HG03095 (cell line): Measurements from ENCODE around the gene SLC6A1.

Experiments used
- ATAC-seq: cut with Tn5 transposase; IDR thresholded peaks from one replicate; pipeline ENCODE4 v1.9.1; 2021; ENCODE audit warnings: moderate library complexity; ENCODE audit not compliant: unreplicated experiment

SLC6A1 gene

GRCh38 chr3:10970306-10970960 is 22.1 kb upstream of the SLC6A1 start:
- ATAC-seq, result no peak

- no peak for ATAC-seq
Observed at GRCh38 chr3:10972072-10972782, 20.3 kb upstream of the SLC6A1 start.

DNA sequence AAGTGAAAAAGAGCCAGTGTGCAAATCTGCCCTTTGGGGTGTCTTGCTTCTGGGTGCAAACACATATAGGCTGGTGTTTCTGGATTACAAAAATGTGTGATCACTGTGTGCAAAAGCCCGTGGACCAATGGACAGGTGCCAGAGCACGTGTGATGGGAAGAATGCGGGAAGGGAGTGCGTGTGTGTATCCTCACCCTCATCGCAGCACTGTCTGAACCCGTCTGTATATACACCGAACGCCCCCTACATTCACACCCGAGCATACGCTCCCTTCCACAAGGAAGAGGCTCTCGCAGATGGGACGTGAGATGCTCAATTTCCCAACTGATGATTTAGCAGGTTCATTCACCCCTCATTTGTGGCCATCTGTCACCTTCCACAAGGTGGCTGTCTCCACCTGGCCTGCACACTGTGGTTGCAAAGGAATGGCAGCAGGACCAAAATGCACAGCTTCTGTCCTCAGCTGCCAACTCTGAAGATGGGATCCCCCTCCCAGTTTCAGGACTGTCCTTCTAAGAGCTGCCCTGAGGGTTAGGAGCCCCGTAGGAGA is 19.4 kb upstream of the SLC6A1 start:
- no peak for ATAC-seq

GRCh38 chr3:10974131-10974530 is 18.4 kb upstream of the SLC6A1 start:
- ATAC-seq, result no peak

DNA sequence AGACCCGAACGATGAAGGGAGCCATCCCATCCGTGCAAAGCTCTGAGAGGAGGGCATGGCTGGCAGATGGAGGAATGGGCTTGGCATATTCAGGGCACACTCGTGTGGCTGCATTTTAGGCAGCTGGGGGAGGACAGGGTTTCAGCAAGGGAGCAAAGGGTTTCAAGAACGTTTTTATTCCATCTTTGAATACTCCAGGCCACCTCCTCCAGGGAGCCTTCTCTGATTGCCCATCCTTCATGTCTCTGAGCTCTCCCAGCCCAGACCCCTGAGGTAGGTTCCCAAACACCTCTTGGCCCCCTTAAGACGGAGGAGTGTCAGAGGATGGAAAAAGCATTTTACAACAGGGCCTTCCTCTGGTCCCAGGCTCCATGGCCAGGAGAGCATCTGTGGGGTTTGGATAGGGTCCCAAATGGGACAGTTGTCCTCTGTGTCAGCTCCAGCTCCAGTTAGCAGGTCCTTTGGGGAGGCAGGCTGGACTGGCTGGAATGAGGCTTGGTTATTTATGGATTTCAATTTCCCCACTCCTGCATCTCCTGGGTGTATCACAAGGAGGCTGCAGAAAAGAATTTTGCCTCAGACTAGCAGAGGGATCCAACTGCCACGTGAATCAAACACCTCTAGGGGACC is 17.7 kb upstream of the SLC6A1 start:
- no peak for ATAC-seq

DNA sequence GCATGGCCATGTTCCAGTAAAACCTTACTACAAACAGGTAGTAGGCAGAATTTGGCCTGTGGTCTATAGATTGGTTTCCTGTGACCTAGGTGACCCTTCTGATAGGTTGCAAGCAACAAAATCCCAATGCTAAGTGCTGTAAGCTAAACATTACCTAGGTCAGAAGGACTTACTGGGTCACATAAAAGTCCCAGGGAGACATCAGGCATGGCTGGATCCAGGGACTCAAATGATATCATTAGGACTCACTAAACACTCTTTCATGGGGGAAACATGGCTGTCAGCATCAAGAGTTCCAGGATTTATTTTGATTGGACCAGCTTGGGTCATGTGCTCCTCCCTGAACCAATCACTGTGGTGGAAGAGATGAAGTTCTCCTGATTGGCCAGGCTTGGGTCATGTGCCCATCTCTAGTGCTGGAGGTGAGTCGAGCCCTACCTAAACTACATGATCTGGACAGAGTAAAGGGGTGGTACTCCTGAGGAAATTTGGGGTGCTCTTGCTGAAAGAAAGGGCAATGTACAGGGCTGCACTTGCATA is 16.8 kb upstream of the SLC6A1 start:
- ATAC-seq, result no peak

DNA sequence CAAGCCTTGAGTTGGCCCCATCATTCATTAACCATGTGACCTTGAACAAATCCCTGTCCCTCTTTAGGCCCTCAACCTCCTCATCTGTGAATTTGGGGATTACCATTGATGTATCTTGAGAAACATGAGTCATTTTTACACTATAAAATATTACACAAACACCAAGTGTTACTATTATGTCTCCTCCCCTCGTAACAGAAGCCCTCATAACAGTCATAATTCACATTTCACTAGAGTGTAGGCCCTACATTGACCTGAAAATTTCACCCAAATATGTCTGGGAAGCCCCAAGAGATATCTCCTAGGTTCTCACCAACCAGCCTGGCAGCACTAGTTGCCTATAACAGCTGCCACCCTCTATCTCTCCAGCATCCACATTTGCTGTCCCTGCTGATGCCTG is 15.8 kb upstream of the SLC6A1 start:
- no peak for ATAC-seq

GRCh38 chr3:10977892-10978510 is 14.5 kb upstream of the SLC6A1 start:
- ATAC-seq, result no peak

GRCh38 chr3:10978956-10979355 is 13.6 kb upstream of the SLC6A1 start:
- no peak for ATAC-seq

GRCh38 chr3:10980312-10980711 is 12.2 kb upstream of the SLC6A1 start:
- no peak for ATAC-seq

DNA sequence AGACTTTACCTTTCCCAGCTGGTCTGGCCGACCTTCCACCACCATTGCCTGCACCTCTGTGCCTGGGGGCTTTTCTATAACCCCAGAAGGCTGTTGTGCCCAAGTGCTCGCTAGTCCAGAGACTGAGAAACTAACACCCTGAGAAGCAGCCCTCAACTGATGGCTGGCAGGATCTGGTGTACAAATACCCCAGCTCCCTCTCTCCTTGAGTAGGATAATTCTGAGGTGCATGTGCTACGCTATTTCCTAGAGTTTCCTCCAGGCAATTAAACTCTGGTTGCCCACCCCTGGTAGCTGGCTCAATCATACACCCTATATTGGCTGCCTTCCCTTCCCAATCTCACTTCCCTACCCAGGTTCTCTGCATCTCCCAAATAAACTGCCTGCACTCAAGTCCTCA is 11.5 kb upstream of the SLC6A1 start:
- no peak for ATAC-seq

GRCh38 chr3:10981961-10982360 is 10.6 kb upstream of the SLC6A1 start:
- no peak for ATAC-seq

- no peak for ATAC-seq
Observed at GRCh38 chr3:10982782-10983181, 9.8 kb upstream of the SLC6A1 start.

DNA sequence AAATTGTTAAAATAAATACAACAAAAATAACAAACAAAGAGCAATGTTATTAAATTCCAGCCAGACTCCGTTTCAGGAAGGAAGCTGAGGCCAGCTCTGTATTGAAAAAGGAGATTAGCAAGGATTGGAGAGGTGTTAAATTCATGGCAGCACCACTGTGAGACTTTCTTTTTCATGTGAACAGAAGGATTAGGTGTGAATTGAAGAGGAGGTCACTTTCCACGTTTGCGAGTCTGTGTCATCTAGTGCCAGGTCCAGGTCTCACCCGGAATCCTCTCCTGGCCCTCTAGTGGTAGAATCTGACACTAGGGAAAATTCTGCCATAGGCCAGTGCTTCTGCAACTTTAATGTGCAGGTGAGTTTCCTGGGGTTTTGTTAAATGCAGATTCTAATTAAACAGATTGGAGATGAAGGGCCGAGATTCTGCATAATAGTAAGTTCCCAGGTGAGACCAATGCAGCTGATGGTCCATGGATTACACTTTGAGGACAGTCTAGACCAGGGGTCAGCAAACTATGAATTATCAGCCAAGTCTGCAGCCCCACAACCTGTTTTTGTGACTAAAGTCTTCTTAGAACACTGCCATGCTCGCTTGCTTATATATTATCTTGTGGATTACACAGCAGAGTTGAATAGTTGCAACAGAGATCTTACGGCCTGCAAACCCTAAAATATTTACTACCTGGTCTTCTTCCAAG is 9.2 kb upstream of the SLC6A1 start:
- ATAC-seq, result no peak

- no peak for ATAC-seq
Observed at GRCh38 chr3:10984371-10984896, 8.1 kb upstream of the SLC6A1 start.

DNA sequence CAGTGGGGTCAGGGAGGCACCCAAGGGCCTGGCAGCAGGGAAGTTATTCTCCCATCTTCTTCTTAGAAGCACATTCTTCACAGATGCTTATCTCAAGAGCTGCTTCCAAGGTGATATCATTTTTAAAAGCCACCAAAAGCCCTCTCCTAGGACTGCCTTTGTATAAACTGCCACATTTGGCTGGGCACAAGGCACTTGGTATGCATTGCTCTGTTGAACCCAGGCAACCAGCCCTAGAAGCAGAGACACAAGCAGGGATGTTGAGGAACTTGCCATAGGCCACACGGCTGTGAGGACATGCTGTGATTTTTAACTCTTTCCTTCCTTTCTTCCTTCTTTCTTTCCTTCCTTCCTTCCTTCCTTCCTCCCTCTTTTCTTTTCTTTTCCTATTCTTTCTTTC is 7.4 kb upstream of the SLC6A1 start:
- no peak for ATAC-seq

- ATAC-seq, result no peak
Observed at GRCh38 chr3:10986592-10986991, 6.0 kb upstream of the SLC6A1 start.

- no peak for ATAC-seq
Observed at GRCh38 chr3:10988001-10988665, 4.4 kb upstream of the SLC6A1 start.

- ATAC-seq, result no peak
Observed at GRCh38 chr3:10988991-10989484, 3.5 kb upstream of the SLC6A1 start.
